NT2/D1 (cell line): ENCODE results near the gene ZMPSTE24.

ENCODE experiments used
- YY1 ChIP-seq: IDR thresholded peaks from 2 replicates; pipeline ENCODE4 v1.6.1; 2011; ENCODE audit not compliant: insufficient read length, insufficient read depth
- ZNF274 ChIP-seq: IDR thresholded peaks from 2 replicates; pipeline ENCODE4 v1.6.1; 2011; ENCODE audit warnings: mild to moderate bottlenecking, low read depth, low read length

DNA sequence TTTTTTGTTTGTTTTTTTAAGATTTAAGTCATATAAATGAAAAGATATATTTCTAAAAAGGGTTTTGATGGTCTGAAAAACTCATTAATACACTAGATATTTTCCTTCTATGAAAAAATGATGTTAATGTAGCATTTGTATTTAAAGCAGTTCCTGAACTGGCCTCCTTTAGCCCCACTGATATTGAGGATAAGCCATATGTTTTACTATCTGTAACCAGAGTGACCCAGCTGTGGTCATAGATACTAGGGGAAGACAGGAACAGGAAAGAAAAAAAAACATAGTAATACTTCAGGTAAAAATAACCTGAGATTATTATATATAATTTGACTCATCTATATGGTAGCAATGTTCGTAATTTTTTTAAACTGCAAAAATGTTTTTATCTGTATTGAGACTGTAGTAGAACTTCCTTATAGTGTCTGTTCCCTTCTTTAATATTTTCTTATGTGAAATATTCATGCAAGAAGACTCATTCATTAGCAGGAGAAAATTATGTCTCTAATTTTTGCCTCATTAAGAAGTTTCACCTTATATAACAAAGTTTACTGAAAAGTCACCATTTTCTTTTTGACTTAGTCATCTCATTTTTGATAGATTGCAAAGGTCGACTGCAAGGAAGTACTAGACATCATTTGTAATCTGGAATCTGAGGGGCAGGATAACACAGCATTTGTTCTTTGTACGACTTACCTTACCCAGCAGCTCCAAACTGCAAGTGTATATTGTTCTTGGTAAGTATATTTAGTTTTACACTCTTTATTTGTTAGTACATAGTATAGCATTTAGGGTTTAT is 35.9 kb upstream of the ZMPSTE24 start:
- no peak for TF ChIP-seq YY1
- TF ChIP-seq ZNF274: no peak
